DOHH2 (cell line): ENCODE results near the gene PPP1R1B.

ENCODE experiments used
- H3F3A ChIP-seq: fragments of 200-600 bp; sonication (generic), shearing (Covaris generic); 2 replicates; pipeline ENCODE4 v1.6.0; 2016; ENCODE audit warnings: antibody characterized with exemption, mild to moderate bottlenecking; ENCODE audit not compliant: control insufficient read depth, insufficient read depth
- H3K27ac ChIP-seq: fragments of 200-600 bp; sonication (generic); 2 replicates; pipeline ENCODE4 v1.5.1; 2014; ENCODE audit warnings: low read depth, mild to moderate bottlenecking, low read length, moderate library complexity
- H3K27me3 ChIP-seq: fragments of 200-600 bp; sonication (generic); 2 replicates; pipeline ENCODE4 v1.6.1; 2014; ENCODE audit warnings: mild to moderate bottlenecking, low read length, mixed read lengths; ENCODE audit not compliant: control insufficient read depth
- H3K36me3 ChIP-seq: fragments of 200-600 bp; sonication (generic); 2 replicates; pipeline ENCODE4 v1.6.1; 2014; ENCODE audit warnings: mild to moderate bottlenecking, low read length, moderate library complexity, mixed read lengths; ENCODE audit not compliant: control insufficient read depth
- H3K4me1 ChIP-seq: fragments of 200-600 bp; sonication (generic); 2 replicates; pipeline ENCODE4 v1.6.1; 2014; ENCODE audit warnings: mild to moderate bottlenecking, low read length, mixed read lengths; ENCODE audit not compliant: control insufficient read depth
- H3K4me2 ChIP-seq: fragments of 200-600 bp; sonication (generic); 2 replicates; pipeline ENCODE4 v1.6.0; 2014; ENCODE audit warnings: mild to moderate bottlenecking, low read length, moderate library complexity
- H3K4me3 ChIP-seq: fragments of 200-600 bp; sonication (generic); 2 replicates; pipeline ENCODE4 v1.5.1; 2014; ENCODE audit warnings: mild to moderate bottlenecking, low read length, mixed read lengths
- H3K79me2 ChIP-seq: fragments of 200-600 bp; sonication (generic); 2 replicates; pipeline ENCODE4 v1.6.1; 2014; ENCODE audit warnings: mild to moderate bottlenecking, low read length, mixed read lengths; ENCODE audit not compliant: control insufficient read depth
- H3K9me2 ChIP-seq: fragments of 200-600 bp; sonication (generic); replicated peaks from 2 replicates; pipeline ENCODE4 v1.6.1; 2014; ENCODE audit warnings: mild to moderate bottlenecking, low read length, mixed read lengths; ENCODE audit not compliant: control insufficient read depth
- H3K9me3 ChIP-seq: fragments of 200-600 bp; sonication (generic); 2 replicates; pipeline ENCODE4 v1.6.1; 2014; ENCODE audit warnings: antibody characterized with exemption, low read length, mixed read lengths; ENCODE audit not compliant: control insufficient read depth, insufficient read depth
- H4K20me1 ChIP-seq: fragments of 200-600 bp; sonication (generic); 2 replicates; pipeline ENCODE4 v1.6.0; 2014; ENCODE audit warnings: low read depth, mild to moderate bottlenecking, antibody characterized with exemption, low read length, moderate library complexity; ENCODE audit not compliant: control insufficient read depth, insufficient read depth
- EZH2phosphoT487 ChIP-seq: fragments of 200-600 bp; sonication (generic); IDR thresholded peaks from 2 replicates; pipeline ENCODE4 v1.6.1; 2017; ENCODE audit warnings: borderline replicate concordance, mild to moderate bottlenecking, antibody characterized with exemption, low read length, moderate library complexity, mixed read lengths
- TF ChIP-seq, protein P1 (sequence below): fragments of 200-600 bp; sonication (generic); IDR thresholded peaks from one replicate; pipeline ENCODE4 v1.5.1; 2014; ENCODE audit warnings: antibody characterized with exemption, mild to moderate bottlenecking, low read depth, low read length; ENCODE audit not compliant: poor library complexity, severe bottlenecking

Gene PPP1R1B

DNA sequence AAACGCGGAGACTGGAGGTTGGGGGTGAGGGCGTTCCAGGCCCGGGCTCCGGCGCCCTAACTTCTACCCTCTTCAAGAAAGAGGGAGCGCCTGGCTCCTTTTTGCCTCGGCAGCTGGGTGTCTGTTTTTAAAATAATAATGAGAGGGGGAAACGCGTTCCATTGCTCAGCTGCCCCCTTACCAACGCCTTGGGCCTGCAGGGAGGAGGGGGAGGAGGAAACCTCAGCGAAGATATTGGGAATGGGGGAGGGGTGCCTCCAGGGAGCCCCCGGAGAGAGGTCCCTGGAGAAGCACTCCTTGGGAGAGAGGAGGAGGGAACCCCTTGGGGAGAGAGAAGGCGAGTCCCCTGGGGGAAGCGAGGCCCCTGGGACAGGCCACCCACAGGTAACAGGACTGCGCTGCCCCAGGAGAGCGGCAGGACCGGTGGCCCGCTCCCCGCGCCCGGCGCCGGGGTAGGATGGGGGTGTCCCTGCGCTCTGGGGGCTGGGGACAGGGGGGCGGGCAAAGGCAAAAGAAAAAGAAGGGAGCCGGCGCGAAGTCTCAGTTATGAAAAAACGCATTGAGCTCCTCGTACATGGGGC lies 21.8 kb upstream of the PPP1R1B start:
- H3F3A ChIP-seq, result no peaks in the 10 kb centered on the region; the same call in 1 of the 2 replicates
- no peaks in the 10 kb centered on the region for H3K9me2 ChIP-seq
- H4K20me1 ChIP-seq, result 0 out of 2 replicates have a peak, but pooled peaks cover 2% of the 10 kb centered on the region
- H3K4me3 ChIP-seq, result no peak overlapping the region
- no peaks in the 10 kb centered on the region for H3K36me3 ChIP-seq
- H3K27ac ChIP-seq, result no peak overlapping the region
- H3K4me2 ChIP-seq, result 0 out of 2 replicates have a peak overlapping the region, but pooled peaks have one; percentile 10
- no peaks in the 10 kb centered on the region for H3K9me3 ChIP-seq
- H3K79me2 ChIP-seq, result no peaks in the 10 kb centered on the region
- peaks cover 19% of the 10 kb centered on the region for H3K4me1 ChIP-seq
- H3K27me3 ChIP-seq, result peaks cover 94% of the 10 kb centered on the region
- peak; percentile 87 for TF ChIP-seq EZH2phosphoT487
- TF ChIP-seq, protein P1, sequence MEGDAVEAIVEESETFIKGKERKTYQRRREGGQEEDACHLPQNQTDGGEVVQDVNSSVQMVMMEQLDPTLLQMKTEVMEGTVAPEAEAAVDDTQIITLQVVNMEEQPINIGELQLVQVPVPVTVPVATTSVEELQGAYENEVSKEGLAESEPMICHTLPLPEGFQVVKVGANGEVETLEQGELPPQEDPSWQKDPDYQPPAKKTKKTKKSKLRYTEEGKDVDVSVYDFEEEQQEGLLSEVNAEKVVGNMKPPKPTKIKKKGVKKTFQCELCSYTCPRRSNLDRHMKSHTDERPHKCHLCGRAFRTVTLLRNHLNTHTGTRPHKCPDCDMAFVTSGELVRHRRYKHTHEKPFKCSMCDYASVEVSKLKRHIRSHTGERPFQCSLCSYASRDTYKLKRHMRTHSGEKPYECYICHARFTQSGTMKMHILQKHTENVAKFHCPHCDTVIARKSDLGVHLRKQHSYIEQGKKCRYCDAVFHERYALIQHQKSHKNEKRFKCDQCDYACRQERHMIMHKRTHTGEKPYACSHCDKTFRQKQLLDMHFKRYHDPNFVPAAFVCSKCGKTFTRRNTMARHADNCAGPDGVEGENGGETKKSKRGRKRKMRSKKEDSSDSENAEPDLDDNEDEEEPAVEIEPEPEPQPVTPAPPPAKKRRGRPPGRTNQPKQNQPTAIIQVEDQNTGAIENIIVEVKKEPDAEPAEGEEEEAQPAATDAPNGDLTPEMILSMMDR, result no peak

DNA sequence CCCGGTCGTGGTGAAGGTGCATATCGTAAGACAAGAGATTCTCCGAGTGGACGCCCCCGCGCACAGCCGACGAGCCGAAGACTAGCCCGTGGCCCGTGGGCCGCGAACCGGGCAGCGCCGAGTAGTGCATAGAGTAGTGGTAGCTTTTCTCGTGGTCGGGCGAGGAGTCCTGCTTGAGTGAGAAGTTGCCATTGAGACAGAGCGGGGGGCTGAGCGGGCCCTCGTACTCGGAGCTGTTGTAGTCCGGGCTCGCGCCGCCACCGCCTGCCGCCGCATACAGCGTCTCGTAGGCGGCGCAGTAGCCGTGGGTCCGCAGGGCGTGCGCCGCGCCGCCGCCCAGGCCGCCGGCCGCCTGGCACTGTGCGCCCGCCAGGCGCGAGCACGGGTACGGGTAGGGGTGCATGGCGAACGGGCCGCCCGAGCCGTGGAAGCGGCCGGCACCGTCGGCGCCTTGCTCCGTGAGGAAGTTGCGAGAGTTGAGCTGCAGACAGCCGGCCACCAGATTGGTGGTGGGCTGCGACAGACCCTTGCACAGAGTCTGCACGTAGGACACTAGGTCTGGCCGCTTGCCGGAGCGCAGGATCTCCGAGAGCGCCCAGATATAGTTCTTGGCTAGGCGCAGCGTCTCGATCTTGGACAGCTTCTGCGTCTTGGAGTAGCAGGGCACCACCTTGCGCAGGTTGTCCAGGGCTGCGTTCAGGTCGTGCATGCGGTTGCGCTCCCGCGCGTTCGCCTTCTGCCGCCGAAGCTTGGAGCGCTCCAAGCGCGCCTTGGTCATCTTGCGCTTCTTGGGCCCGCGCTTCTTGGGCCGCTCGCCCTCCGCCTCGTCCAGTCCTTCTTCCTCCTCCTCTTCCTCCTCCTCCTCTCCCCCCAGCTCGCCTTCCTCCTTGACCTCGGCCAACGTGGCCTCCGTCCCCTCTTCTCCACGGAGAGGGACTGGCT lies 21.0 kb upstream of the PPP1R1B start:
- H3F3A ChIP-seq, result no peaks in the 10 kb centered on the region; the same call in 1 of the 2 replicates
- no peaks in the 10 kb centered on the region for H3K36me3 ChIP-seq
- peaks cover 19% of the 10 kb centered on the region for H3K4me1 ChIP-seq
- H3K4me2 ChIP-seq, result peak overlapping the region; percentile 10; the same call in 1 of the 2 replicates
- H3K4me3 ChIP-seq, result no peak overlapping the region
- 0 out of 2 replicates have a peak, but pooled peaks cover 2% of the 10 kb centered on the region for H4K20me1 ChIP-seq
- H3K27me3 ChIP-seq, result peaks cover 87% of the 10 kb centered on the region
- H3K9me3 ChIP-seq, result no peaks in the 10 kb centered on the region
- TF ChIP-seq EZH2phosphoT487, result peak; percentile 75; the same call in 1 of the 2 replicates
- TF ChIP-seq, protein P1, result no peak
- H3K9me2 ChIP-seq, result no peaks in the 10 kb centered on the region
- no peaks in the 10 kb centered on the region for H3K79me2 ChIP-seq
- H3K27ac ChIP-seq, result no peak overlapping the region

DNA sequence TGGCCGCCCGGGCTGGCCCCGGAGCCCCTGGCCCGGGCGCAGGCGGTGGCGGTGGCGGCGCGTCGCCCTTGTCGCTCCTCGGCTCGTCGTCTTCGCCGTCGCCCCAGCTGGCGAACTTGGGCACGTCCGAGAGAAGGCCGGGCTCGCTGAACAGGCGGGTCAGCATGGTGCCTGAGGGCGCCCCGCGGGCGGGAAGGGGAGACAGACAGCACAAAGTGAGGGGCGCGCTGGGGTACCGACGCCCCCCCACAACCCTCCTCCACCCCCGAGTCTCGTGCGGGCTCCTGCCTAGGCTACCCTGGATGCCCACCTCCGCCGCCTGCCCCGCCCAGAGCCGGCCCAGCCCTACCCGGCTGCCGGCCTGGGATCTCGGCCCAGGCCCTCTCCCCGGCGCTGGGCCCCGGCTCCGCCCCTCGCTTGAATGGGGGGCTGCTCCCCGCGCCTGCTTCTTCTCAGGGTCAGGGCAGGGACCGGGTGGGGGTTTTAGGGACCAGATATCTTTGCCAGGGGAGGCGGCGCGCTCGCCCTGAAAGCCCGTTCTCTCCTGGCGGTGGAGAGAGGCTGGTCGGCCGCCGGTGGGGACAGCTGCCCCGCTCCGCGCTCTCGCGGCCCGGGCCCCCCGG lies 20.2 kb upstream of the PPP1R1B start:
- no peaks in the 10 kb centered on the region for H3K36me3 ChIP-seq
- peaks cover 19% of the 10 kb centered on the region for H3K4me1 ChIP-seq
- H3K27me3 ChIP-seq, result peaks cover 79% of the 10 kb centered on the region
- H3K79me2 ChIP-seq, result no peaks in the 10 kb centered on the region
- H3K27ac ChIP-seq, result no peak overlapping the region
- no peak overlapping the region for H3K4me2 ChIP-seq
- H3K9me2 ChIP-seq, result no peaks in the 10 kb centered on the region
- no peaks in the 10 kb centered on the region for H3K9me3 ChIP-seq
- H3K4me3 ChIP-seq, result no peak overlapping the region
- peak; percentile 62; the same call in 1 of the 2 replicates for TF ChIP-seq EZH2phosphoT487
- TF ChIP-seq, protein P1, result no peak
- H3F3A ChIP-seq, result no peaks in the 10 kb centered on the region; the same call in 1 of the 2 replicates
- 0 out of 2 replicates have a peak, but pooled peaks cover 2% of the 10 kb centered on the region for H4K20me1 ChIP-seq
